ENCODE measurements around the gene PRORP.
"Not testable (repeated sequence)": the region's sequence is repeated elsewhere in the genome, so short reads cannot be mapped to it uniquely, and the experiment has no call there.

PRORP gene

DNA sequence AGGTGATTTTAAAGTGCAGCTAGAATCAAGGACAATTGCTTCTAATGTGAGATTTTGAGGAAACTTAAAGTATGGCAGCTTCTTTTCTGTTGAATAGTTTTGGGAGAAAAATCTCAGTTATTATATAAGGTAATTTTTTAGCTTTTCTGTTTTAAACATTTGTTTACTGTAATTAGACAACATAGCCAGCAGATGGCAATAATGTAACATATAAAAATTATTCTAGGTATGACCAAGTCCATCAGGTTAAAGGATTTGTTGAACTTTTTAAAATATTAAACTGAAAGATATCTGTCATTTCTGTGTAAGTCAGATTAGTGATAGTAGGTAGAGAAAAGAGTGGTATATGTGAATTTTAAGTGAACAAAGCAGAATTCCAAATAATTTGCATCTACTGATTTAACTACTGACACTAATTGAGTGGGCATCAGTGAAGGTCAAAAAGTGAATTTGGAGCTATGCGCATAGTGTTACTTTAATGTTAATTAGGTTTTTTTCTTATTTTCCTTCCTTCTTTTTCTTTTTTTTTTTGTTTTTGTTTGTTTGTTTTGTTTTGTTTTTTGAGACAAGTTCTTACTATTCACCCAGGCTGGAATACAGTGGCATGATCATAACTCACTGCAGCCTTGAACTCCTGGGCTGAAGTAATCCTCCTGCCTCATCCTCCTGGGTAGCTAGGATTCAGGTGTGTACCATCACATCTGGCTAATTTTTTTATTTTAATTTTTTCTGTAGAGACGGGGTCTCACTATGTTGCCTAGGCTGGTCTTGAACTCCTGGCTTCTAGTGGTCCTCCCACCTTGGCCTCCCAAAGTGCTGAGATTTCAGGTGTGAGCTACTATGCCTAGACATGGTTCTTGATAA lies 18.6 kb downstream of the PRORP start:
- no peak for DNase-seq

DNA sequence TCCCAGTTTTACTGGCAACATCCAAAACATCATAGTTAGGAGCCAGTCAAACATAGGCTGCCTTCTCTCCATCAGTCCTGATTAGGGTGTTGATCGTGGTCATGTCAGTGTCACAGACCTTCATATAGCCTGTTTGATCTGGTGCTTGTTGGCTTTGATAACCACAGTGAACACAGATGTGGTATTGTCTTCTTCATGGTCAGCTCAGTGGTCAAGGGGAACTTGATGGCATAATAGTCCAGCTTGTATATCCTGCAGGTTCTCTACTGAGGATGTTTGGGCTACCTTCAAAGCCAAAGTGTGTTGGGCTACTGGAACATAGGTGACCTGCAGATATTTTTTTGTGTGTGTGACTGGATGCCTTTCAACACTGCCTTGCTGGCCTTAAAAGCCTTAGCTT lies 21.7 kb downstream of the PRORP start:
- DNase-seq: no peak

DNA sequence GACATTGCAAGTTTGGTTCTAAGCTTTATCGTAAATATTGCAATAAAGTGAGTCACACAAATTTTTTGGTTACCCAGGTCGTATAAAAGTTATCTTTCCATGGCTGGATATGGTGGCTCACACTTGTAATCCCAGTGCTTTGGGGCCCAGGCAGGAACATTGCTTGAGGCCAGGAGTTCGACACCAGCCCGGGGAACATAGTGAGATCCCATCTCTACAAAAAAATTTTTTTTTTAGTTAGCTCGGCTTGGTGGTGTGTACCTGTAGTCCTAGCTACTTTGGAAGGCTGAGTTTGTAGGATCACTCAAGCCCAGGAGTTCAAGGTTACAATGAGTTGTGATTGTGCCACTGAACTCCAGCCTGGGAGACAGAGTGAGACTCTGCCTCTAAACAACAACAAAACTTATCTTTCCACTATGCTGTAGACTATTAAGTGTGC lies 24.4 kb downstream of the PRORP start:
- DNase-seq: no peak

DNA sequence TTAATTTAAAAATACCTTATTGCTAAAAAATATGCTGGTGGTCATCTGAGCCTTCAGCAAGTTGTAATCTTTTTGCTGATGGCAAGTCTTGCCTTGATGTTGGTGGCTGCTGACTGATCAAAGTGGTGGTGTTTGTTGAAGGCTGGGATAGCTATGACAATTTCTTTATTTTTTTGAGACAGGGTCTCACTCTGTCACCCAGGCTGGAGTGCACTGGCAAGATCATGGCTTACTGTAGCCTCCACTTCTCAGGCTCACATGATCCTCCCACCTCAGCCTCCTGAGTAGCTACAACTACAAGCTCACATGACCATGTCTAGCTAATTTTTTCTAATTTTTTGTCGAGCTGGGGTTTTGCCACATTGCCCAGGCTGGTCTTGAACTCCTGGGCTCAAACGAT lies 24.8 kb downstream of the PRORP start:
- no peak for DNase-seq

DNA sequence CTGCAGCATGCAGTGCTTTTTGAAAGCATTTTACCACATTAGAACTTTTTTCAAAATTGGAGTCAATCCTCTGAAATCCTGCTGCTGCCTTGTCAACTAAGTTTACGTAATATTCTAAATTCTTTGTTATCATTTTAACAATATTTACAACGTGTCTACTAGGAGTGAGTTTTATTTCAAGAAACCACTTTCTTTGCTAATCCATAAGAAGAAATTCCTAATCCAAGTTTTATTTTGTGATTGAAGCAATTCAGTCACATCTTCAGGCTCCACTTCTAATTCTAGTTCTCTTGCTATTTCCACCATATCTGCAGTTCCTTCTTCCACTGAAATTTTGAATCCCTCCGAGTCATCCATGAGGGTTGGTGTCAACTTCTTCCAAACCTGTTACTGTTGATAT lies 25.4 kb downstream of the PRORP start:
- no peak for DNase-seq

DNA sequence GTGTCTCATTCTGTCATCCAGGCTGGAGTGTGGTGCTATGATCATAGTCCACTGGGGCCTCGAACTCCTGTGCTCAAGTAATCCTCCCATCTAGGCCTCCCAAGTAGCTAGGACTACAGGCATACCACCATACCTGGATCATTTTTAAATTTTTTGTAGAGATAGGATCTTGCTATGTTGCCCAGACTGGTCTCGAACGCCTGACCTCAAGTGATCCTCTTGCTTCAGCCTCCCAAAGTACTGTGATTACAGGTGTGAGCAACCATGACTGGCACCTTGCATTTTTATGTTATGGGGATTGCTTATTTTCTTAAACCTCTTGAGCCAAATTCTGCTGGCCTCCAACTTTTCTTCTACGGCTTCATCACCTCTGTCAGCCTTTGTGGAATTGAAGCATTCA lies 26.9 kb downstream of the PRORP start:
- DNase-seq: no peak

DNA sequence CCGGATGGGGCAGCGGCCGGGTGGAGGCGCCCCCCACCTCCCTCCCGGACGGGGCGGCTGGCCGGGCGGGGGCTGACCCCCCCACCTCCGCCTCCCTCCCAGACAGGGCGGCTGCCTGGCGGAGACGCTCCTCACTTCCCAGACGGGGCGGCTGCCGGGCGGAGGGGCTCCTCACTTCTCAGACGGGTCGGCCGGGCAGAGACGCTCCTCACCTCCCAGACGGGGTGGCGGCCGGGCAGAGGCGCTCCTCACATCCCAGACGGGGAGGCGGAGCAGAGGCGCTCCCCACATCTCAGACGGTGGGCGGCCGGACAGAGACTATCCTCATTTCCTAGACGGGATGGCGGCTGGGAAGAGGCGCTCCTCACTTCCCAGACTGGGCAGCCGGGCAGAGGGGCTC lies 30.2 kb downstream of the PRORP start:
- DNase-seq: not testable (repeated sequence)

DNA sequence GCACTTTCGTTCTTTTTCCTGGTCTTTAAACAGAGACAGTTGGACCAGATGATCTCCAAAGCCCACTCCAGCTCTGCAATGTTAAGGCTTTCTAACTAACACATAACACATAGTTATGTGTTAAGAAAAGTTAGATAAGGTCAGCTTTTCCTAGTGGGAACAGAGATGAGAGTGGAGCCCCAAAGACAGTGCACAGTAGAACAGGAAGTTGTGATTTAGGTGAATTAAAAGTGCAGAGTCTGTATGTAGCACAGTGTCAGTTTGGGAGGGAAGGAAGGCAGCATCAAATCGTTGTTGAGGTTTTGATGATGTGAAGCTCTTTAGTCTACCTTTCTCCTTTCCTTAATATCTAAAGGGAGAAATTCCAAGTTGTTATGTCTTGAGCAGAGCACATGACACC lies 31.7 kb downstream of the PRORP start:
- no peak for DNase-seq

DNA sequence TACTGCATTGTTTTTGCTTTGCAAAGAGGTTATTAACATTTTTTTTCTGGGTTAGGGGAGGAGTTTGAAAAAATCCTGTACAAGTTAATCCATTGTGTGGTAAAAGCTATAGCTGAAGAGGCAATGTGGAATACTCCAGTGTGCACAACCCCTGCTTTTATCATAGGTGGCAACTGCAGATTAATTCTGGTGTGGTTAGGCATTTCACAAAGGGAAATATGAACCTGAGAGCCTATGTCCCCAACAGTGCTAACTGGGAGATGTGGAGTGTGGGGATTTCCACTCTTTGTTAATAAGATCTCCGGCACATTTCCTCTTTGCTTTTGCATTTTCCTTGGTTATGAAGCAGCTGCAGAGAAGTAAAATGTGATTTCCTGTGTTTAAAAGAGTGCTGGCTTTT lies 33.6 kb downstream of the PRORP start:
- DNase-seq: no peak

DNA sequence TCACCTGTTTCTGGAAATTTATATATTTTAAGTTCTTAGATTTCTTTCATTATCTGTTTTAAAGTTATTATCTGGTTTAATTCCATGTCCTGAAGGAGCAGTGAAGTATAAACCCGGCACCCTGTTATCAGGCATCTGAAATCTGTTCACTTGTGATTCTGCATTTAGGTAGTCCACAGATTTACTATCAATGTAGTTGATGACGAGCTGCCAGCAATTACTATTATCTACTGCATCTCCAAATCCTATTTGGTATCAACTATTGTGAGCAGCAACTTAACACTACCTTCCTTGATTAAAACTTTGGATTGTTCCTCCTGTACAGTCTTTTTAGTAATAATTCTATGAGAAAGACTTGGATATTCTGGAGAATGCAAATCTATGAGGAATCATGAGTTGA lies 36.1 kb downstream of the PRORP start:
- no peak for DNase-seq

DNA sequence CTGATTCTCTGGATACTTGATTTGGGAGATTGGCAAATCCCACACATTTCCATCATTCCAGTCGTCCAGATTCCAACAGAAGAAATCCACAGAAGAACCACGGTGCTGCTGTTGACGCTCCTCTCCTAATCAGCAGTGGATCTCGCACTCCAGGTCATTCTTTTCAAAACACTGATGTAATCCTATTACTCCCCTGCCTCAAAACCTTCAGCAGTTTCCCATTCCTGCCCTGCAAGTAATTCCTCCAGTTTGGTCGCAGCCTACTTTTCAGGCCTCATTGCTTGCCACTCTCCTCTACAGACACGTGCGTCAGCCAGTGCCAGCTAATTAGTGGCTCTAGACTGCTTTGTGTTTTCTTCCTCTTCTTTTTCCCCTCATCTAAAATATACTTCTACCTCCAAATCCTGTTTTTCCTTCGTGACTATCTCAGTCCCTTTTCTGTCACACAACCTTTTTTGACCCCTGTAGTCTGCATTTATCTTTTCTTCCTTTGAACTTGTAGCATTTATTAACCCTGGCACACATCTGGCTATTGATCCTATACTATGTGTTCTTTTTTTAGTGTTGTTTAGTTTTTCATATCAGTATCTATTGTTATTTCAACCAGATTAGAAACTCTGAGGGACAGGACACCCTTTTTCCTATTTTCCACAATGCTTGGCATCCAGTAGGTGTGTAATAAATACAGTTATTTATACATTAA lies 36.8 kb downstream of the PRORP start:
- DNase-seq: no peak

DNA sequence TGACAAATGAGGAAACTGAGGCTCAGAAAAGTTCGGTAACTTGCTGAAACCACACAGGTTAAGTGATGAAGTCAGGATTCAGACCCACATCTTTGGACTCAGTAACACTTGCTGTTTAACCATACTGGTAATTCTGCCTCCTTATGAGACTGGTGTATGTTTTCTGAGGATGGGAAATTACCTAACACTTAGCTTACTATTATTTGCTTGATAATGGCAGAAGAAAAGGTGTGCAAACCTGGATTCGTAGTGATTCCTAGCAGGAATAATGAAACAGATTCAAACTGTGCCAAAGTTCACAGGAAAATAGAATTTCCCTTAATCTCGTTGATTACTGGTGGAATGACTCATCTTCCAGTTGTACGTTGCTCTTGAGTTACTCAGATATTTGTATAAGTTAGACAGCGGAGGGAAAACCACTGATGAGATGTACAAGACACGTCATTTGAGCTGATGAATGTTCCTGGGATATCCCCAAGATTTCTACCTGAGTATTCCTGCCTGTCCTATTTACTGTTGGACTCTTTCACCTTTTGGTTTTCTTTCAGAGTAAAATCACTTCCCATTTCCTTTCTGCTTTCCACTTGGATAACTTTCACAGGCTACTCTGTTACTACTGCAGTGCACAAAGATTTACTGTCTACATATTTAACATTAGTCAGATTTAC lies 37.5 kb downstream of the PRORP start:
- no peak for DNase-seq

DNA sequence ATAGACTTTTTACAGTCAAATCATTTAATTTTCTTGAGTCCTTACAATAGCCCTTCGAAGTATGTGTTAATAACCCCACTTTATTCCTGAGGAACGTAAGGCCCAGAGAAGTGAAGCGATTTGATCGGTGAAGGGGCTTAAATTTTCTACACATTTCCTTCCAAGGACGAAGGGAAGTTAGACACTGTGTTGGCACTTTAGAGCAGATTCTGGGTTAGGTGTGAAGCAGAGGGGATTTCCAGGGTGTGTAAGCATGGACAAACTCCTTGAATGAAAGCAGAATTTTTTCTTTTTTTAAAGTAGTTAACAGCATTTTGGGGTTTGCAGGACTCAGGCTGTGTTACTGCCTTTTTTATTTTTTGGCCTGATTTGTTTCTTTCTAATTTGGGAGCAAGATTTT lies 38.9 kb downstream of the PRORP start:
- DNase-seq: no peak

DNA sequence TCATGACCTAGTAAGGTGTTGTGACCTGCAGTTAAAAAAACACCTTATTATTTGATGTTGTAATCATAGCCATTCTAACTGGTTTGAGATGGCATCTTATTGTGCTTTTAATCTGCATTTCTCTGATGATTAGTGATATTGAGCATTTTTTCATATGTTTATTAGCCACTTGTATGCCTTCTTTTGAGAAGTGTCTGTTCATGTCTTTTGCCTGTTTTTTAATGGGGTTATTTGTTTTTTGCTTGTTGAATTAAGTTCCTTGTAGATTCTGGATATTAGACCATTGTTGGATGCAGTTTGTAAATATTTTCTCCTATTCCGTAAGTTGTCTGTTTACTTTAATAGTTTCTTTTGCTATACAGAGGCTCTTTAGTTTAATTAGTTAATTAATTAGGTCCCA lies 41.0 kb downstream of the PRORP start:
- no peak for DNase-seq

DNA sequence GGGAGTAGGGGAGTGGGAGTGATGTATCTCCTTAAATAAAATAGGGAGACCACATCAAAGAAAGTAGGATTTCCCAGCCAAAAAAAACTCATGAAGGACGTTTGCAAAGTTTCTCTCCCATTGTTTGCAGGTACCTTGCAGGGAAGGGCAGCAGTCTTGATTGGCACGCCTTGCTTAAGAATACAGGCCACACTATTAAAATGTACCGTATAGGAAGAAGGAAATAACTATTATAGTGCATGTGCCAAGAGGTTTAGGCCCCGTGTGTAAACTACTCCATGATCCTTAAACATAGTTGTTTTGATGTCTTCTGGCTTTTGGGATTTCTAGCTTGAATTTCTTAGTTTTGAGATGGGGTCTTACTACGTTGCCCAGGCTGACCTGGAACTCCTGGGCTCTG lies 42.5 kb downstream of the PRORP start:
- DNase-seq: no peak

DNA sequence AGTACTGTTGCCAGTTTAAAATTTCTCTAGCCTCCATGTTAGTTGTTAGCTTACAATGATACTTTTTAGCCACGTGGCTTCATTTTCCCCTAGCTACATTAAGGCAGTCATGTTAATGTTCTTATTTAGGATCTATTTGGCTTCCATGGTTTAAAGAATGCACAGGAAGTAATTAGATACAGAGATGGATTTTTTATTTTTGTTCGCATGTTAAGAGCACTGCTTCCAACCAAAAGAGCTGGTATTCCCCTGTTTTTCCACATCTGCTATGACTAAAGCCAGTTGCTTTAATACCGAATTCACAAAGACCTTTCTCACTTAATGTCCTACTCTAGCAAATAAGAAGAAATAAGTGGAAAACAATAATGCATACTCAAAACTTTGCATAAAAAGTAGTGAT lies 45.1 kb downstream of the PRORP start:
- DNase-seq: no peak
